Panc1 (cell line): ENCODE measurements around the gene DEAF1. TPM values are rescaled to one million over a fixed set of nuclear protein-coding genes. Genes with fewer than 3 reads are reported as not detected.

Experiments
- ATAC-seq: fragments of 200-7000 bp; cut with Tn5 transposase; 2 replicates; pipeline ENCODE4 v1.9.1; 2020; ENCODE audit warnings: mild to moderate bottlenecking, moderate library complexity
- BruUV-seq: library from RNA; stranded (reverse); fragments of 400-500 nt; replicated peaks from 2 replicates; lab custom pipeline; 2021; lab: Mats Ljungman, UMichigan
- CTCF ChIA-PET: fragments of 300-600 bp; sonication (Branson Sonifier 250); formaldehyde crosslinking; loops from one replicate; lab custom pipeline; 2022; ENCODE audit warnings: antibody characterized with exemption; lab: Charles Lee
- POLR2A ChIA-PET: fragments of 300-600 bp; sonication (Branson Sonifier 250); formaldehyde crosslinking; loops from one replicate; lab custom pipeline; 2022; ENCODE audit warnings: antibody characterized with exemption; lab: Charles Lee
- DNase-seq: peaks from one replicate; pipeline ENCODE4 v3.0.0-alpha.2; 2010; ENCODE audit warnings: low read depth, low spot score
- H3K27ac ChIP-seq: 2 replicates; pipeline ENCODE4 v1.5.1; 2011; ENCODE audit warnings: mild to moderate bottlenecking, low read length, inconsistent platforms
- H3K27me3 ChIP-seq: fragments of 200-500 bp; sonication (Bioruptor generic); 2 replicates; pipeline ENCODE4 v1.6.0; 2014; ENCODE audit warnings: low read length, inconsistent platforms; ENCODE audit not compliant: control insufficient read depth, insufficient read depth
- H3K36me3 ChIP-seq: fragments of 200-500 bp; sonication (Bioruptor generic); 2 replicates; pipeline ENCODE4 v1.5.1; 2014; ENCODE audit warnings: inconsistent platforms, mild to moderate bottlenecking, low read length, moderate library complexity; ENCODE audit not compliant: control insufficient read depth, insufficient read depth
- H3K4me1 ChIP-seq: 2 replicates; pipeline ENCODE4 v1.5.1; 2011; ENCODE audit warnings: inconsistent platforms, mild to moderate bottlenecking, low read length, moderate library complexity; ENCODE audit not compliant: control insufficient read depth, insufficient read depth
- H3K4me3 ChIP-seq, 2 experiments: 2 replicates each; pipeline ENCODE4 v1.5.1; 2011 to 2012; ENCODE audit warnings: low read depth in 2 of 2, low read length in 2 of 2, mild to moderate bottlenecking in 2 of 2, inconsistent platforms in 1 of 2, moderate library complexity in 1 of 2
- H3K9me3 ChIP-seq: fragments of 200-500 bp; sonication (Bioruptor generic); 2 replicates; pipeline ENCODE4 v1.5.1; 2014; ENCODE audit warnings: low read depth, mild to moderate bottlenecking, inconsistent platforms, low read length, moderate library complexity; ENCODE audit not compliant: control insufficient read depth, insufficient read depth
- POLR2AphosphoS5 ChIP-seq: IDR thresholded peaks from 2 replicates; pipeline ENCODE4 v1.6.1; 2012; ENCODE audit warnings: mild to moderate bottlenecking, low read depth, low read length, moderate library complexity
- SIN3A ChIP-seq: IDR thresholded peaks from 2 replicates; pipeline ENCODE4 v1.6.1; 2012; ENCODE audit warnings: low read depth, mild to moderate bottlenecking, low read length, moderate library complexity, borderline replicate concordance; ENCODE audit not compliant: insufficient read depth
- TCF7L2 ChIP-seq: IDR thresholded peaks from 2 replicates; pipeline ENCODE4 v1.6.1; 2011; ENCODE audit warnings: mild to moderate bottlenecking, low read depth, low read length, inconsistent platforms
- in situ Hi-C: cut with HindIII; loops from 2 replicates; pipeline ENCODE4 v1.10.0; 2016; ENCODE audit warnings: low sequenced_read_pairs, low pct_unique_long_range_greater_than_20kb
- intact Hi-C: fragments of 100-400 bp; cut with micrococcal nuclease; formaldehyde crosslinking; loops from one replicate; pipeline ENCODE4 v1.10.0; 2022; ENCODE audit not compliant: unreplicated experiment
- total RNA-seq: library from RNA; stranded (reverse); gene quantifications from one replicate; pipeline ENCODE4 v1.2.1, GENCODE V29; 2021; ENCODE audit not compliant: unreplicated experiment
- TF ChIP-seq, protein P1 (sequence below): fragments of 450-650 bp; IDR thresholded peaks from 2 replicates; pipeline ENCODE4 v1.5.1; 2017; ENCODE audit warnings: mild to moderate bottlenecking
- TF ChIP-seq, protein P2 (sequence below), 2 experiments: IDR thresholded peaks; 2 replicates each; pipeline ENCODE4 v1.6.1; 2011 to 2012; ENCODE audit warnings: low read depth in 2 of 2, control low read depth in 1 of 2, low read length in 1 of 2, mild to moderate bottlenecking in 1 of 2, moderate library complexity in 1 of 2; ENCODE audit not compliant: insufficient read depth in 1 of 2

The DEAF1 gene
- total RNA-seq, 1 experiment from 2014 or later = 105 TPM

DNA sequence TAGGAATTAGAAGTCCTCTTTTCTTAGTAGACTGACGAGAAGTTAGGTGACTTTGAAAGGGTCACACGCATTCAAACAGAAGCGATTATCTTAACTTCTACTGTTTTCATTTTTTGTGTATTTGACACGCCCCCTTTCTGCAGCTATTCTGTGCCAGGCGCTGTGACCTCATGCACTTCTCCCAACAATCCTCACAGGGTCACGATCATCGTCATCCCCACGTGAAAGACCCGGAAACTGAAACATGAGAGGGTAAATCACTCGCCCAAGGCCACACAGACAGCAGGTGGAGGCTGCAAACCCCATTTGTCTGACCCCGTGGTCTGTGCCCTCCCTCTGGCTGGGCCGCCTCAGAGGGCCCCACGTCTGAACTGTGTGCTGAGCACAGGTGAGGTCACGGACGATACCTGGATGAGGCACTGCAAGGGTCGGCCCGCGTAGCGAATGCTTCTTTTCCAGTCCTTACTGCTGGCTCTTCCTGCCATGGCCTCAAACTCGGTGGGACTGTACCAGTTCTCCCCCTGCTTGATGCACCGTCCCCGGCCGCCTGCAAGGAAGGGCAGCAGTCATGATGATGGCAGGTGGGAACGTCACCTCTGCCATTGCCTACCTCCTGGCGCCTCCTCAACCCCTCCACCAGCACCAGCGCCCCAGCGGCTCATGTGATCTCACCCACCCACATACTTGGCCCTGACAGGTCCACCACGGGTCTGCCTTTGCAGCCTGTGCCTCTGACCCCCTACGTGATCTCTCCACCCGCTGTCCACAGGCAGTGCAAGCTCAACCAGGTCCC, 8.4 kb downstream of the DEAF1 start:
- BruUV-seq = no TSS peak
- no peaks in the 10 kb centered on the region for H3K9me3 ChIP-seq
- ChIA-PET POLR2A (no interaction called here), CTCF (no interaction called here)
- intact Hi-C loops = no loop called here
- DNase-seq (no peak), ATAC-seq (no peak; the same call in 1 of the 2 replicates)
- no peaks in the 10 kb centered on the region for H3K27me3 ChIP-seq
- TF ChIP-seq POLR2AphosphoS5 (no peak), TCF7L2 (no peak), SIN3A (no peak)
- TF ChIP-seq, protein P1, sequence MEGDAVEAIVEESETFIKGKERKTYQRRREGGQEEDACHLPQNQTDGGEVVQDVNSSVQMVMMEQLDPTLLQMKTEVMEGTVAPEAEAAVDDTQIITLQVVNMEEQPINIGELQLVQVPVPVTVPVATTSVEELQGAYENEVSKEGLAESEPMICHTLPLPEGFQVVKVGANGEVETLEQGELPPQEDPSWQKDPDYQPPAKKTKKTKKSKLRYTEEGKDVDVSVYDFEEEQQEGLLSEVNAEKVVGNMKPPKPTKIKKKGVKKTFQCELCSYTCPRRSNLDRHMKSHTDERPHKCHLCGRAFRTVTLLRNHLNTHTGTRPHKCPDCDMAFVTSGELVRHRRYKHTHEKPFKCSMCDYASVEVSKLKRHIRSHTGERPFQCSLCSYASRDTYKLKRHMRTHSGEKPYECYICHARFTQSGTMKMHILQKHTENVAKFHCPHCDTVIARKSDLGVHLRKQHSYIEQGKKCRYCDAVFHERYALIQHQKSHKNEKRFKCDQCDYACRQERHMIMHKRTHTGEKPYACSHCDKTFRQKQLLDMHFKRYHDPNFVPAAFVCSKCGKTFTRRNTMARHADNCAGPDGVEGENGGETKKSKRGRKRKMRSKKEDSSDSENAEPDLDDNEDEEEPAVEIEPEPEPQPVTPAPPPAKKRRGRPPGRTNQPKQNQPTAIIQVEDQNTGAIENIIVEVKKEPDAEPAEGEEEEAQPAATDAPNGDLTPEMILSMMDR = no peak
- TF ChIP-seq, protein P2, sequence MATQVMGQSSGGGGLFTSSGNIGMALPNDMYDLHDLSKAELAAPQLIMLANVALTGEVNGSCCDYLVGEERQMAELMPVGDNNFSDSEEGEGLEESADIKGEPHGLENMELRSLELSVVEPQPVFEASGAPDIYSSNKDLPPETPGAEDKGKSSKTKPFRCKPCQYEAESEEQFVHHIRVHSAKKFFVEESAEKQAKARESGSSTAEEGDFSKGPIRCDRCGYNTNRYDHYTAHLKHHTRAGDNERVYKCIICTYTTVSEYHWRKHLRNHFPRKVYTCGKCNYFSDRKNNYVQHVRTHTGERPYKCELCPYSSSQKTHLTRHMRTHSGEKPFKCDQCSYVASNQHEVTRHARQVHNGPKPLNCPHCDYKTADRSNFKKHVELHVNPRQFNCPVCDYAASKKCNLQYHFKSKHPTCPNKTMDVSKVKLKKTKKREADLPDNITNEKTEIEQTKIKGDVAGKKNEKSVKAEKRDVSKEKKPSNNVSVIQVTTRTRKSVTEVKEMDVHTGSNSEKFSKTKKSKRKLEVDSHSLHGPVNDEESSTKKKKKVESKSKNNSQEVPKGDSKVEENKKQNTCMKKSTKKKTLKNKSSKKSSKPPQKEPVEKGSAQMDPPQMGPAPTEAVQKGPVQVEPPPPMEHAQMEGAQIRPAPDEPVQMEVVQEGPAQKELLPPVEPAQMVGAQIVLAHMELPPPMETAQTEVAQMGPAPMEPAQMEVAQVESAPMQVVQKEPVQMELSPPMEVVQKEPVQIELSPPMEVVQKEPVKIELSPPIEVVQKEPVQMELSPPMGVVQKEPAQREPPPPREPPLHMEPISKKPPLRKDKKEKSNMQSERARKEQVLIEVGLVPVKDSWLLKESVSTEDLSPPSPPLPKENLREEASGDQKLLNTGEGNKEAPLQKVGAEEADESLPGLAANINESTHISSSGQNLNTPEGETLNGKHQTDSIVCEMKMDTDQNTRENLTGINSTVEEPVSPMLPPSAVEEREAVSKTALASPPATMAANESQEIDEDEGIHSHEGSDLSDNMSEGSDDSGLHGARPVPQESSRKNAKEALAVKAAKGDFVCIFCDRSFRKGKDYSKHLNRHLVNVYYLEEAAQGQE (IDR thresholded peaks at IDR 0.05; ENCODE audit: insufficient read depth in 1 of 2, low read depth in 2 of 2, low read length in 1 of 2) = no peak
- no peak overlapping the region for H3K4me3 ChIP-seq
- H3K4me1 ChIP-seq = peaks cover 9% of the 10 kb centered on the region; the same call in 1 of the 2 replicates
- in situ Hi-C loops = no loop called here
- H3K27ac ChIP-seq = no peak overlapping the region
- H3K36me3 ChIP-seq = peaks cover 12% of the 10 kb centered on the region; the same call in 1 of the 2 replicates

DNA sequence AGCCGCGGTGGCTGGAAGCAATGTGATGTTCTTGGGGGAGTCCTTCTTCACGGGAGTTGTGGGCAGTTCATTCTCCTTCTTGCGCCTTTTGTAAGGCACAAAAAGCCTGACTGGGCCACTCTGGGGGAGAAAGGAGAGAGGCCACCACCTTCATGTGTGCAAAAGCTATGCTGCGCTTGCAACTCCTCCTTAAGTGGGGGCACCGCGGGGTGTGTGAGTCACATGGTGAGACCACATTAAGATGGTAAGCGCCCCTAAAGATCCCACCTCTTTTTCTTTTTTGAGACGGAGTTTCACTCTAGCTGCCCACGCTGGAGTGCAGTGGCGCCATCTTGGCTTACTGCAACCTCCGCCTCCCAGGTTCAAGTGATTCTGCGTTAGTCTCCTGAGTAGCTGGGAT, 14.1 kb downstream of the DEAF1 start:
- Histone ChIP-seq H3K4me1 (no peaks in the 10 kb centered on the region), H3K9me3 (no peaks in the 10 kb centered on the region), H3K36me3 (peaks cover 12% of the 10 kb centered on the region), H3K27me3 (no peaks in the 10 kb centered on the region), H3K27ac (no peak overlapping the region), H3K4me3 (no peak overlapping the region)
- in situ Hi-C loops (no loop called here), intact Hi-C loops (no loop called here)
- TF ChIP-seq, protein P1 = no peak
- TF ChIP-seq SIN3A = no peak
- TF ChIP-seq TCF7L2 = no peak
- TF ChIP-seq, protein P2 (IDR thresholded peaks at IDR 0.05; ENCODE audit: insufficient read depth in 1 of 2, low read depth in 2 of 2, low read length in 1 of 2) = no peak
- TF ChIP-seq POLR2AphosphoS5 = no peak
- ChIA-PET POLR2A (interaction anchor here (0.6 kb wide), 1 partner anchor 105 kb away, joined by 5 read pairs; no protein-coding TSS in a partner anchor), CTCF (no interaction called here)
- ATAC-seq (no peak), DNase-seq (no peak)
- BruUV-seq = no TSS peak
